Mononuclear cell (primary cell): ENCODE measurements around the gene APP. TPM values are rescaled to one million over a fixed set of nuclear protein-coding genes. Genes with fewer than 3 reads are reported as not detected.

Experiments used
- H3K27me3 ChIP-seq: 2 replicates; pipeline ENCODE4 v1.6.0; 2011; ENCODE audit warnings: low read length, control low read depth; ENCODE audit not compliant: insufficient read depth
- H3K4me1 ChIP-seq: 2 replicates; pipeline ENCODE4 v1.5.1; 2011; ENCODE audit warnings: mild to moderate bottlenecking, low read length, control low read depth; ENCODE audit not compliant: insufficient read depth
- H3K4me3 ChIP-seq: 2 replicates; pipeline ENCODE4 v1.5.1; 2011; ENCODE audit warnings: mild to moderate bottlenecking, low read length, moderate library complexity
- H3K9me3 ChIP-seq: 2 replicates; pipeline ENCODE4 v1.5.1; 2011; ENCODE audit warnings: low read depth, mild to moderate bottlenecking, control low read depth, low read length
- total RNA-seq: library from RNA; depleted of rRNA; stranded (reverse); fragments of >200 nt; gene quantifications from one replicate; pipeline ENCODE4 v1.2.3, GENCODE V29; 2012

APP gene
- total RNA-seq, 1 donor = 69.2 TPM

- Histone ChIP-seq H3K27me3 (no peaks in the 10 kb centered on the region), H3K9me3 (no peaks in the 10 kb centered on the region), H3K4me3 (no peak overlapping the region), H3K4me1 (no peaks in the 10 kb centered on the region)
These were observed 258.2 kb downstream of the APP start for GRCh38 chr21:25912402-25912746.

- Histone ChIP-seq H3K9me3 (no peaks in the 10 kb centered on the region), H3K4me3 (no peak overlapping the region), H3K27me3 (no peaks in the 10 kb centered on the region), H3K4me1 (no peaks in the 10 kb centered on the region)
These were observed 258.7 kb downstream of the APP start for GRCh38 chr21:25911730-25912401.

- Histone ChIP-seq H3K27me3 (no peaks in the 10 kb centered on the region), H3K9me3 (no peaks in the 10 kb centered on the region), H3K4me3 (no peak overlapping the region), H3K4me1 (no peaks in the 10 kb centered on the region)
These were observed 259.8 kb downstream of the APP start for GRCh38 chr21:25910809-25911208.

- H3K4me1 ChIP-seq = no peaks in the 10 kb centered on the region
- no peaks in the 10 kb centered on the region for H3K27me3 ChIP-seq
- no peaks in the 10 kb centered on the region for H3K9me3 ChIP-seq
- no peak overlapping the region for H3K4me3 ChIP-seq
These were observed 261.2 kb downstream of the APP start for GRCh38 chr21:25909341-25909740.

GRCh38 chr21:25908495-25908894 is 262.1 kb downstream of the APP start:
- Histone ChIP-seq H3K27me3 (no peaks in the 10 kb centered on the region), H3K4me3 (no peak overlapping the region), H3K4me1 (peaks cover 5% of the 10 kb centered on the region), H3K9me3 (no peaks in the 10 kb centered on the region)

GRCh38 chr21:25907573-25908275 is 262.8 kb downstream of the APP start:
- H3K27me3 ChIP-seq = no peaks in the 10 kb centered on the region
- no peak overlapping the region for H3K4me3 ChIP-seq
- no peaks in the 10 kb centered on the region for H3K9me3 ChIP-seq
- H3K4me1 ChIP-seq = peaks cover 8% of the 10 kb centered on the region

- Histone ChIP-seq H3K27me3 (no peaks in the 10 kb centered on the region), H3K9me3 (no peaks in the 10 kb centered on the region), H3K4me3 (no peak overlapping the region), H3K4me1 (peaks cover 8% of the 10 kb centered on the region)
These were observed 264.0 kb downstream of the APP start for GRCh38 chr21:25906587-25906986.

GRCh38 chr21:25905126-25905525 is 265.4 kb downstream of the APP start:
- Histone ChIP-seq H3K4me1 (peaks cover 8% of the 10 kb centered on the region), H3K27me3 (no peaks in the 10 kb centered on the region), H3K9me3 (no peaks in the 10 kb centered on the region), H3K4me3 (no peak overlapping the region)

GRCh38 chr21:25904044-25904695 is 266.4 kb downstream of the APP start:
- Histone ChIP-seq H3K9me3 (no peaks in the 10 kb centered on the region), H3K4me3 (no peak overlapping the region), H3K4me1 (peaks cover 8% of the 10 kb centered on the region), H3K27me3 (no peaks in the 10 kb centered on the region)

- Histone ChIP-seq H3K4me1 (peaks cover 8% of the 10 kb centered on the region), H3K27me3 (no peaks in the 10 kb centered on the region), H3K4me3 (no peak overlapping the region), H3K9me3 (no peaks in the 10 kb centered on the region)
These were observed 267.0 kb downstream of the APP start for GRCh38 chr21:25903607-25904006.

- Histone ChIP-seq H3K27me3 (no peaks in the 10 kb centered on the region), H3K4me3 (no peak overlapping the region), H3K9me3 (no peaks in the 10 kb centered on the region), H3K4me1 (peaks cover 8% of the 10 kb centered on the region)
These were observed 269.1 kb downstream of the APP start for GRCh38 chr21:25901330-25901979.

GRCh38 chr21:25898671-25899070 is 271.9 kb downstream of the APP start:
- H3K4me1 ChIP-seq = peaks cover 5% of the 10 kb centered on the region
- H3K4me3 ChIP-seq = no peak overlapping the region
- no peaks in the 10 kb centered on the region for H3K9me3 ChIP-seq
- no peaks in the 10 kb centered on the region for H3K27me3 ChIP-seq

- Histone ChIP-seq H3K4me1 (no peaks in the 10 kb centered on the region), H3K9me3 (no peaks in the 10 kb centered on the region), H3K4me3 (no peak overlapping the region), H3K27me3 (no peaks in the 10 kb centered on the region)
These were observed 273.2 kb downstream of the APP start for GRCh38 chr21:25897383-25897782.

GRCh38 chr21:25896501-25897056 is 274.0 kb downstream of the APP start:
- Histone ChIP-seq H3K9me3 (no peaks in the 10 kb centered on the region), H3K4me1 (no peaks in the 10 kb centered on the region), H3K27me3 (no peaks in the 10 kb centered on the region), H3K4me3 (no peak overlapping the region)

- no peaks in the 10 kb centered on the region for H3K27me3 ChIP-seq
- H3K4me3 ChIP-seq = no peak overlapping the region
- H3K4me1 ChIP-seq = no peaks in the 10 kb centered on the region
- no peaks in the 10 kb centered on the region for H3K9me3 ChIP-seq
These were observed 274.9 kb downstream of the APP start for GRCh38 chr21:25895565-25896205.
